DOHH2 (cell line): ENCODE results near the gene PPP6R3.

ENCODE experiments used
- H3F3A ChIP-seq: fragments of 200-600 bp; sonication (generic), shearing (Covaris generic); 2 replicates; pipeline ENCODE4 v1.6.0; 2016; ENCODE audit warnings: antibody characterized with exemption, mild to moderate bottlenecking; ENCODE audit not compliant: control insufficient read depth, insufficient read depth
- H3K27ac ChIP-seq: fragments of 200-600 bp; sonication (generic); 2 replicates; pipeline ENCODE4 v1.5.1; 2014; ENCODE audit warnings: low read depth, mild to moderate bottlenecking, low read length, moderate library complexity
- H3K27me3 ChIP-seq: fragments of 200-600 bp; sonication (generic); 2 replicates; pipeline ENCODE4 v1.6.1; 2014; ENCODE audit warnings: mild to moderate bottlenecking, low read length, mixed read lengths; ENCODE audit not compliant: control insufficient read depth
- H3K36me3 ChIP-seq: fragments of 200-600 bp; sonication (generic); 2 replicates; pipeline ENCODE4 v1.6.1; 2014; ENCODE audit warnings: mild to moderate bottlenecking, low read length, moderate library complexity, mixed read lengths; ENCODE audit not compliant: control insufficient read depth
- H3K4me1 ChIP-seq: fragments of 200-600 bp; sonication (generic); 2 replicates; pipeline ENCODE4 v1.6.1; 2014; ENCODE audit warnings: mild to moderate bottlenecking, low read length, mixed read lengths; ENCODE audit not compliant: control insufficient read depth
- H3K4me2 ChIP-seq: fragments of 200-600 bp; sonication (generic); 2 replicates; pipeline ENCODE4 v1.6.0; 2014; ENCODE audit warnings: mild to moderate bottlenecking, low read length, moderate library complexity
- H3K4me3 ChIP-seq: fragments of 200-600 bp; sonication (generic); 2 replicates; pipeline ENCODE4 v1.5.1; 2014; ENCODE audit warnings: mild to moderate bottlenecking, low read length, mixed read lengths
- H3K79me2 ChIP-seq: fragments of 200-600 bp; sonication (generic); 2 replicates; pipeline ENCODE4 v1.6.1; 2014; ENCODE audit warnings: mild to moderate bottlenecking, low read length, mixed read lengths; ENCODE audit not compliant: control insufficient read depth
- H3K9me2 ChIP-seq: fragments of 200-600 bp; sonication (generic); replicated peaks from 2 replicates; pipeline ENCODE4 v1.6.1; 2014; ENCODE audit warnings: mild to moderate bottlenecking, low read length, mixed read lengths; ENCODE audit not compliant: control insufficient read depth
- H3K9me3 ChIP-seq: fragments of 200-600 bp; sonication (generic); 2 replicates; pipeline ENCODE4 v1.6.1; 2014; ENCODE audit warnings: antibody characterized with exemption, low read length, mixed read lengths; ENCODE audit not compliant: control insufficient read depth, insufficient read depth
- H4K20me1 ChIP-seq: fragments of 200-600 bp; sonication (generic); 2 replicates; pipeline ENCODE4 v1.6.0; 2014; ENCODE audit warnings: low read depth, mild to moderate bottlenecking, antibody characterized with exemption, low read length, moderate library complexity; ENCODE audit not compliant: control insufficient read depth, insufficient read depth
- CTCF ChIP-seq: fragments of 200-600 bp; sonication (generic); IDR thresholded peaks from one replicate; pipeline ENCODE4 v1.5.1; 2014; ENCODE audit warnings: antibody characterized with exemption, mild to moderate bottlenecking, low read depth, low read length; ENCODE audit not compliant: poor library complexity, severe bottlenecking
- EZH2phosphoT487 ChIP-seq: fragments of 200-600 bp; sonication (generic); IDR thresholded peaks from 2 replicates; pipeline ENCODE4 v1.6.1; 2017; ENCODE audit warnings: borderline replicate concordance, mild to moderate bottlenecking, antibody characterized with exemption, low read length, moderate library complexity, mixed read lengths

PPP6R3 gene

DNA sequence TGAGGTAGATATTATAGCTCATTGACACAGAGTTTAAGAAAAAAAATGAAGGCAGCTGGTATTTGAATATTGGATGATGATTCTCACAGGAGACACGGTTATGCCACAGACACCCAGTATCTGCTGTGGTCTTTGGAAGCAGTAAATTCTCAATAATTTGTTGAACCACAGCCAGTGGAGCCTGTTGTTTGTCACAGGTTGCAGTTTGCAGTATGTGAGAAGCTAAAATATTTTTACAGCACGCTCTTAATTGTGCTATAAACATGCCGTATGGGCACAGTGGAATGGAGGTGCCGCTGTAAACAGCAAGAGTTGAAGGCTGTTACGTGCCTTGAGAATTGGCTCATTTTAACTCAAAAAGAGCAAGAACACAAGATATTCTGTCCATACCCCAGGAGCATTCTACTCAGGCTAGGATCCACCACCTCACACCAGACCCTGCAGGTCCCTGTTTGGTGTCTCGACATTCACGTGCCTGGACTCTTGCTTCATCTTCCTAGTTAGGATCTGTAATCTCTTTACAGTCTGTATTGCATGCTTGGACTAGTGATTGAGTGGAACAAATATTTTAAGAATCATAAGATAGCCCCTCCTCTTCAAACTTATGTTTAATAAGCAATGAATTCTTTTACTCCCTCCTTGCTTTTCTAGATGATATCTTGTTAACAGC, 129.1 kb downstream of the PPP6R3 start:
- no peaks in the 10 kb centered on the region for H3F3A ChIP-seq
- H3K4me2 ChIP-seq = no peak overlapping the region
- no peaks in the 10 kb centered on the region for H3K9me2 ChIP-seq
- H3K27me3 ChIP-seq = no peaks in the 10 kb centered on the region
- H3K4me1 ChIP-seq = no peaks in the 10 kb centered on the region
- no peak overlapping the region for H3K27ac ChIP-seq
- no peaks in the 10 kb centered on the region for H4K20me1 ChIP-seq
- H3K79me2 ChIP-seq = no peaks in the 10 kb centered on the region
- TF ChIP-seq EZH2phosphoT487 = no peak
- TF ChIP-seq CTCF = no peak
- peaks cover 82% of the 10 kb centered on the region for H3K36me3 ChIP-seq
- H3K4me3 ChIP-seq = no peak overlapping the region
- no peaks in the 10 kb centered on the region for H3K9me3 ChIP-seq

- Histone ChIP-seq H3F3A (no peaks in the 10 kb centered on the region), H3K79me2 (no peaks in the 10 kb centered on the region), H3K9me2 (no peaks in the 10 kb centered on the region), H3K27ac (no peak overlapping the region), H3K9me3 (no peaks in the 10 kb centered on the region), H3K4me2 (no peak overlapping the region), H3K27me3 (no peaks in the 10 kb centered on the region), H4K20me1 (no peaks in the 10 kb centered on the region), H3K4me3 (no peak overlapping the region), H3K36me3 (peaks cover 77% of the 10 kb centered on the region), H3K4me1 (no peaks in the 10 kb centered on the region)
- no peak for TF ChIP-seq CTCF
- TF ChIP-seq EZH2phosphoT487 = no peak
Measured at GRCh38 chr11:68591719-68592118, 131.2 kb downstream of the PPP6R3 start.

GRCh38 chr11:68593441-68593840, 132.9 kb downstream of the PPP6R3 start:
- Histone ChIP-seq H3K79me2 (no peaks in the 10 kb centered on the region), H3K27me3 (no peaks in the 10 kb centered on the region), H3K4me3 (no peak overlapping the region), H3F3A (no peaks in the 10 kb centered on the region), H3K36me3 (peaks cover 81% of the 10 kb centered on the region), H3K4me1 (no peaks in the 10 kb centered on the region), H3K9me3 (no peaks in the 10 kb centered on the region), H4K20me1 (no peaks in the 10 kb centered on the region), H3K9me2 (no peaks in the 10 kb centered on the region), H3K27ac (no peak overlapping the region), H3K4me2 (no peak overlapping the region)
- no peak for TF ChIP-seq EZH2phosphoT487
- no peak for TF ChIP-seq CTCF
